HG02763 (cell line): ENCODE measurements around the gene PPP1R13B.

Experiments used
- ATAC-seq: cut with Tn5 transposase; IDR thresholded peaks from one replicate; pipeline ENCODE4 v1.9.1; 2021; ENCODE audit warnings: mild to moderate bottlenecking, moderate library complexity; ENCODE audit not compliant: unreplicated experiment

The PPP1R13B gene

GRCh38 chr14:103748534-103748857 is 98.9 kb downstream of the PPP1R13B start:
- no peak for ATAC-seq

DNA sequence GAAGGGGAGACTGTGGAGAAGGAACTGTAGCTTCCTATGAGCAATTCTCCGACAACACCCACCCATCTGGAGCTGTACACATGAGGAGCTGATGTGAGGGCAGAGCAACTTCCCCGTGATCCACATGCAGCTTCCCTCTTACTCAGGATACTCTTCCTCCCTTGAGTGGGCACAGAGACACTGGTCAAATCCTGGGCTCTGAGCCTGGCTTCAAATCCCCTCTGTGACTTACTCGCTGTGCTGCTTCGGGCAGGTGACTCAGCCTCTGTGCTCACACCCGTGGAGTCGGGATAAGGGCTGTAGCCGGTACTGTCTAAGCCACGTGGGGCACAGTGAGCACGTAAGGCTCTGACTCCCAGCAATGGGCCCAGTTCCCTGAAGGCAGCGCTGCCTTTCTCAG is 100.7 kb downstream of the PPP1R13B start:
- ATAC-seq = no peak

GRCh38 chr14:103745424-103745823 is 102.0 kb downstream of the PPP1R13B start:
- ATAC-seq = no peak

DNA sequence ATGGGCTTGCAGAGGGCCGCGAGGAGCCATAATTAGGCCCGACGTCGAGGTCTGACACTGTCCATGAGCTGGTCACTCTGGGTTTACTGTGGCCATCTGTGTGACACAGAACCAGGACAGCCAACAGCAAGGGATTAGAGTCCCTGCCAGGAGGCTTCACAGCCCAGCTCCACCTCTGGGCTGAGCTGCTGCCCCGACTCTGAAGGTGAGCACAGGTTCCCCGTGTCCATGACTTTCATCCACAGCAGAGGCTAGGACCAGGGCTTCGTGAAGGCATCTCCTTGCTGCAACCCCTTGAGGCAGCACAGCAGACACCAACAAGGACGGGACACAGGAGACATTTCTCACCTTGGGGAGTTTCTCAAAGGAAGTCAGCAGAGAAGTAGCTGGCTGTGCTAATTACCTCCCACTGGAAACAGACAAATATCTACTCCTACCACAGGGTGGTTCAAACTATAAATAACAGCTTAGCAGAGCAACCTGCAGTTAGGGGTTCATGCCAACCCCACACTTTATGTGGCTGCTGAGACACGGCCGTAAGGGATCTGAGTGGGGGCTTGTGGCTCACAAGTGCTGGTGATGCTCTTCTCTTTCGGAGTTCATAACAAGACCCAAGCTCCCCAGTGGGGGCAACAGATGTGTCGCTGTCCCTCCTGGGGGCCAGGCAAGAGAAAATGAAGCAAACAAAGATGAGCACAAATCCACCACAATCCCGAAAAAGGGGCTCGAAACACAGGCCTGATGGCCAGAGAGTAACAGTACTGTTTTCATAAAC is 102.6 kb downstream of the PPP1R13B start:
- ATAC-seq = no peak

DNA sequence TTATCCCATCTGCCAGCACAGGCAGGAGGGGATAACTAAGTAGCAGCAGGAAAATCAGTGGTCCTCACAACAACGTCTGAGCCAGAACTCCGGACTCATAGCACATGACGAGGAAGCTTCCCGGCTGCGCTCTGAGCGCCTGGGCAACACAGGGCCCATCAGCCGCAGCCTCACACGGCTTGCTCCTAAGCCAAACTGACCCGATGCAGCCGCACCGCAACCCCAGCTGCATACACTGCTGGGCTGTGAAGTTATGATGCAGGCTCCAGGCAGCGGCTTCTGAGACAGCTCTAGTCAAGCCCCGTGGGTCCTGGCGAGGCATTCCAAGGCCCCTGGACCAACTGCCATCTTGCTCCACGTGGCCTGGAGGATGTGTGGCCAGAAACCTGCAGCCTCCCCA is 103.7 kb downstream of the PPP1R13B start:
- no peak for ATAC-seq

DNA sequence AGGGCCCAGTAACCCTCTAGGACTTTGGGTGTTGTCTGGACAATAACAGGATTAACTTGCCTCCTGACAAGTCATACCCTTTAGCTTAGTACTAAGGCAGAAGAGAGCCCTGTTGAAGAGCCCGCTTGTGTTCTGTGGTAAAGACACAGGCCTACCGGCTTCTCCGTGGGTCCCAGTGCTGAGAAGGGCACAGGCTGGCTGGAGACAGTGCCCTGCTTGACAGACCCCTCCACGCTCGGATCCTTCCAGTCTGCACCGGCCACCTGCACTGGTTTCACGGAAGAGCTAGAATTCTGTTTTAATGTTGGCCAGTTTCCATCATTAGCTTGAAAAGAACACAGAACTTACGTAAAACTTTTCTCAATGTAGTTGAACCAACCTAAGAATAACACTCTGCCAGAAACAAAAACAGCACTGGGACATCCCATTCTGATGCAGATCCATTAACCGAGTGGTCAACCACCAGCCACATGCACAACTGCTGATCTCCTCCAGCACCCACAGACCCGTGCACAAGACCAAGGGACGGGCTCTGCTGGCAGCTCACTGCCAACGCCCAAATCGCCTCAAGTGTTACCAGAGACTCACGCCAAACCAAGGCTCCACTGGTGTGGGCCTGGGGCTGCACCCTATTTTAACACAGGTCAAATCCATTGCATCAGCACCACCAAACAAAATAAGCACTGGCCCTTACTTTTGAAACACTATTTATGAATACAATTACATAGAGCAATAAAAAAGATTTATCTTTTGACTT is 104.7 kb downstream of the PPP1R13B start:
- ATAC-seq = no peak

DNA sequence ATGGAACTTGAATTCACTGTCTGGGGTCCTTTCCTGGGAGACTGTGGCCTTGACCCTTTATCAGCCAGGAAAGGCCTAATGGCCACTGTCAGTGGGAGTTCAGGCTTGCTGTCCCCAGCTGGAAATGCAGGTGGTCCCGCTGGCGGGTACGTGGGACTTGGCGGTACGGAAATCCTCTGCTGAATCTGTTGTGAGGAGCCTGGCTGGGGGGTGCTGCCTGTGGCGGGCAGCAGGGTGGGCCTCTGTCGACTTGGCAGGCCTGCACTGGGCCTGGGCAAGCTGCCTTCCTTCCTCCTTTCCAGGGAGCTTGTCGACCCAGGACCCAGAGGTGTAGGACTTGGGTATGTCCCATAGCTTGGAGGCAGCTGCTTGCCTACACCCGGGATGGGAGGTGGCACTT is 105.5 kb downstream of the PPP1R13B start:
- no peak for ATAC-seq

- ATAC-seq = no peak
Observed at GRCh38 chr14:103740991-103741689, 106.2 kb downstream of the PPP1R13B start.

DNA sequence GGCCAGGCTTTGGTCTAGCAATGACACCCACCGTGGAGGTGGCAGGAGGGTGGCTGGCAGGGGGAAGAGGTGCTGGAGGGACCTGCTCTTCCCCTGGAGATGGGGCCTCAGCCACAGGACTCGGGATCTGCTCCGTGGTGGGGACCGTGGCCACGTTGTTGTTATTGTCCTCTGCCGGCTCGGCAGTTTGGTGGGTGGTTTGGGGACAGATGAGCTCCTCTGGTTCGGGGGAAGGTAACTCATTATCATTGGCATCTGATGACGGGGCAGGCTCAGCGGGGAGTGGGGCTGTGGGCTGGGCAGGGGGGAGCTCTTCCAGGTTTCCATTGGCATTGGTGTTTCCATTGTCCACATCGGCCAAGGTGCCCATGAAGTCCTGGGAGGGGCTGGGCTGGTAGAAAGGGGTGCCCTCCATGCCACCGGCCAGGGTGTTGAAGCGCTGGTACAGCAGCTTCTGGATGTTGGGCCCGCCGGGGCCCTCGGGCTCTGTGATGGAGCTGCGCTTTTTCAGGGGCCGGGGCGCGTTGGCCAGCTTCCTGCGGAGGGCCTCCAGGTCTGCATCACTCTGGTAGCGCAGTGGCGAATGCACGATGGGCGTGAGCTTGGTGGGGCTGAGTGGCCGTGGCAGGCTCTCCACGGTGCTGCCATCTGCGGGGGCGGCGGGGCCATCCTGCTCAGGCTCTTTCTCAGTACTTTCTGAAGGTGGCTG is 107.4 kb downstream of the PPP1R13B start:
- ATAC-seq = no peak

GRCh38 chr14:103739466-103739792 is 107.9 kb downstream of the PPP1R13B start:
- no peak for ATAC-seq

GRCh38 chr14:103738701-103739451 is 108.5 kb downstream of the PPP1R13B start:
- ATAC-seq = no peak

GRCh38 chr14:103738166-103738565 is 109.2 kb downstream of the PPP1R13B start:
- ATAC-seq = no peak

GRCh38 chr14:103737432-103738045 is 109.8 kb downstream of the PPP1R13B start:
- no peak for ATAC-seq

DNA sequence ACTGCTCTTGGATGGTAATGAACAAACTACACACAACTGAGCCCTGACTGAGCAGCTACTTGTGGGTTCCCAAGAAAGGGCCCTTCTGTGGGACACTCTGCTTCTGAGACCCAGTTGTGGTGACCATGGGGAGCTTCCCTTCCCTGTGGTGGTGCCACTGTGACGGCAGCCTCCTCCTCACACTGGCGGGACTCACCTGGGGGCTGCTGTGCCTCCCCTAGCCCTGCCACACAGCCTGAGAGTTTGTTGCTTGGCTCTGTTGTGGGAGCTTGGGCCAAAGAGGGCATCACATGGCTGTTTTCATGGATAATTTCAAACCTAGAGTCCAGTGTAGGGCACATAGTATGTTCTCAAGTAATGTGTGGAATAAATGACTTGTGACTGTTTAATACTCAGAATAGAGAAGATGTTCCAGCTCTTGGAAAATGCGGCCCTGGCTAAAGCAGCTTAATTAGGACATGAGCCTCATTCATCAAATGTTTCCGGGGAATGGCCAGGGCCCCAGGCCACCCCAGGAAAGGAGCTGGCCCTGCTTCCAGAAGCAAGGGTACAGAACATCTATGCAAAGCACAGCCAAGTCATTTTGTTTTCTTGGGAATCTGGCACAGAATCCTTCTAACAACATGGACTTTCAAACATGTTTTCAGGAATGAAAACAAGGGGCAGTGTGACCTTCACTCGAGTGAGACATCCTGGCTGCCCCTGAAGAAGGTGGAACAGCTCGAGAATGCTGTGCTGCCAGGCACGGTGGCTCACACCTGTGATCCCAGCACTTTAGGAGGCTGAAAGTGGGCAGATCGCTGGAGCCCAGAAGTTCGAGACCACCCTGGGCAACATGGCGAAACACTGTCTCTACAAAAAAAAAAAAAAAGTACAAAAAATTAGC is 110.6 kb downstream of the PPP1R13B start:
- no peak for ATAC-seq

- ATAC-seq = no peak
Observed at GRCh38 chr14:103735815-103736545, 111.4 kb downstream of the PPP1R13B start.

DNA sequence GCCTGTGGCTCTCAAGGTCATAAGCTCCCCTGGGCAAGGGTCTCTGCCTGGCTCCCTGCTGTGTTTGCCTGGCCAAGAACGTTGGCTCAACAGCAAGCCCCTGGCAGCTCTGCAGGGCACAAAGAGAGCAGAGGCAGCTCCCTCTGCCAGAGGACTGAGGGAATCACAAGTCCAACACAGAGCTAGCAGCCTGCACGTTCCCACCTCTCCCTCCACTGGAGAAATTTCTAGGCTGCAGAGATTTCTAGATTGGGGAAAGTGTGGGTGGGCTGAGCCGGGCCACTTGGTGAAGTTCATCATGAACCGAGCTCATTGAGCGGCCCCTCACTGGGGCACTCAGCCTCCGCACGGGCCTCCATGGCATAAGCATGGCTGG is 111.9 kb downstream of the PPP1R13B start:
- ATAC-seq = no peak

DNA sequence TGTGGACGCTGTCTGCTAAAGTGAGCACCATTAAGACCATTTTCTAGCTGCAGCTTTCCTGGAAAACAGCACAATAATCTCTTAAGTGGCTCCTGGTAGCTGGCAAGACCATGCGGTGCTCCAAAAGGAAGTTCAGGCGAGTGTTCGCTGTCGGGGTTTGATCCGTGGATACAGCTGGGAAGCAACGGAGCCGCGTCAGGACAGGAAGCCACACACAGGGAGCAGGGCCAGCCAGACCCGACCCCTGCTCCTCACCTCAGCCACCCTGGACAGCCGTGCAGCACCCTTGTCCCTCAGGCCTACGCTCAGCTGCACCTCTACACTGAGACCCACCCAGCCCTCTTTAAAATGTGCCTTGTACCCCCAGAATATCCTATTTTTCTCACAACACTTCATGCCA is 112.4 kb downstream of the PPP1R13B start:
- no peak for ATAC-seq

DNA sequence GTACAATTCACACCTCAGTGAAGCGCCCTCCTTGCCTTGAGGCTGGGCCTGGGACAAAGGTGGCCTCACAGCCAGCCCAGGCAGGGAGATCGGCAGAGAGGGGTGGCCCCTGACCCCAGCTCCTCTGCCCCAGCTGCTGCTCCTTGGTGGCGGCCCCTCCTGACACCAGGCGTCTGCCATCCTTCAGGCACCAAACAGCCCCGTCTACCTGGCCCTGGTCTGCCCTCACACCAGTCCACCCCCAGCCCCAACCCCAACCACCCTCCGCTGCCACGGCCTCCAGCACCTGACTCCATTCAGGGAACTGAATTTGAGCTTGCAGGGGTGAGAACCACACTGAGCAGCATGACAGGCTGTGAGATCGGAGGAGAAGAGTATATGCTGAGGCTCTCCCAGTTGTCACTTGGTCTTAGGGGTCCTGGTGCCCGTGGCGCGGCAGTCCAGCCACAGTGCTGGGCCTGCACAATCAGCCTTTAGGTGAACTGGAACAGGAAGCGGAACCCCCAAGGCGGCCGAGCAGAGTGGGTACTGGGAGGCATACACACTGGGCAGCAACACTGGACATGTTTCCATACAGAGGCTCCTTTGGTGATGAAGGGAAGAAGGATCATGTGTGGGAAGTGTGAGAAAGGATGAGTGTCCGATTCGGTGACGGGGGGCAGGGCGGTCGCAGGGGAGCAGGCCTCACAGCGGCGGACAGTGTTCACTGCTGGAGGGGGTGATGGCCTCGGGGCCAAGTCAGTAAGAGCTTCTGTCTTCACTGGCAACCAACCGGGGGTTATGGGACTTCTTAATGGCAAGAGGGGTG is 113.1 kb downstream of the PPP1R13B start:
- no peak for ATAC-seq
